ENCODE data around the gene DNASE1.
A peak's percentile ranks its signal among the peaks of the same experiment; 100 is the strongest.
"Not testable (repeated sequence)": the region's sequence is repeated elsewhere in the genome, so short reads cannot be mapped to it uniquely, and the experiment has no call there.

DNASE1 gene

GRCh38 chr16:3642397-3643094 lies 11.9 kb upstream of the DNASE1 start:
- DNase-seq = no peak

DNA sequence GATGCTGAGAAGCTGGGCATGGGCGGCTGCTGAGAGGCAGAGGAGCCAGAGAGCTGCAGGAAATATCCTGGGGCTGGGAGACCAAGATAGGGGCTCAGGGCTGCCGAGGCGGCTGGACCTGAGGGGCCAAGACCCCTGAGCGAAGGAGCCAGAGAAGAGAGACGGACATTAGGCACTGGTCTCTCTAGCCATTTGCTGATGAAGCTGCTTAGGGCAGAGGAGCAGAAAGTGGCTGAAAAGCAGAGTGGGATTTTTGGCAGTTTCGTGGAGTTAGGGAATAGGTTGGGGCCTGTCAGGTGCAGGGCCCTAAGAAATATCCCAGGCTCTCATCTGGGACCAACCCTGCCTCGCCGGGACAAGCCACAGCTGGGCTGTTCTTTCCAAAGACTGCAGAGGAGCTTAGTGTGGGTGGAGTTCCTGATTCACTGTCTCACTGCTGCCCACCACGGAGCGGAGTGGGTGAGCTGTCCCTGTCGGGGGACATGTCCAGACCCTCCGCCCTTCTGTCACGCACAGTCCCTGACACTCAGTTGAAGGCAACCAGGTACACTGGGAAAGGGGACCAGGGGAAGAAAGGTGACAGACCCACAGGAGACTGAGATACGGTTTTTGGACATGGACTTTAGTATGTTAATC lies 11.3 kb upstream of the DNASE1 start:
- DNase-seq = no peak

- no peak for DNase-seq
These were observed 9.4 kb upstream of the DNASE1 start for GRCh38 chr16:3645108-3645503.

GRCh38 chr16:3645504-3646347 lies 8.8 kb upstream of the DNASE1 start:
- DNase-seq = no peak

DNA sequence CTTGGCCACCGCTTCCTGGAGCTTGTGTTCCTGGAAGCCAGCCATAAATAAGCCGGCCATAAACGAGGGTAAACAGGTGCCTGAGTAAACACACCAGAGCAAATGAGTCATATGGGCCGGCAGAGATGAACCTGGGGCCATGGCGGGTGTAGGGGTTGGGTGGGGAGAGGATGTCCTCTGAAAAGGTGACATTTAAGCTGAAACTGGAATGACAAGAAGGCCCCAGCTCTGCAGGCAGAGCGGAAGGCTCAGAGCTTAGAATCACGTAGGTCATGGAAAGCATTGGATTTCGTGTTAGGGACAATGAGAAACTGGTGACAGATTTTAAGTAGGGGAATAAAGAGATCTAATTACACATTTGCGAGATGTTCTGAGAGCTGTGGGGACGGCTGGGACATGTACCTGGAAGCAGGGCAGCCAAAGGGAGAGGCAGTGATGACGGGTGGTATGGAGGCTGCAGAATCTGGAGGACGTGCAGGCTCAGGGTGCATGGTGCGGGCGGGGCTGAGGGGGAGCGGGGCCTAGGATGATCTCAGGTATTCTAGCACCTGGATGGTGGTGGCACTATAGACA lies 8.1 kb upstream of the DNASE1 start:
- DNase-seq = peak; percentile 29

GRCh38 chr16:3650631-3651265 lies 3.7 kb upstream of the DNASE1 start:
- no peak for DNase-seq

- no peak for DNase-seq
These were observed 2.8 kb upstream of the DNASE1 start for GRCh38 chr16:3651461-3652372.

GRCh38 chr16:3652373-3653195 lies 1.9 kb upstream of the DNASE1 start:
- DNase-seq = no peak

DNA sequence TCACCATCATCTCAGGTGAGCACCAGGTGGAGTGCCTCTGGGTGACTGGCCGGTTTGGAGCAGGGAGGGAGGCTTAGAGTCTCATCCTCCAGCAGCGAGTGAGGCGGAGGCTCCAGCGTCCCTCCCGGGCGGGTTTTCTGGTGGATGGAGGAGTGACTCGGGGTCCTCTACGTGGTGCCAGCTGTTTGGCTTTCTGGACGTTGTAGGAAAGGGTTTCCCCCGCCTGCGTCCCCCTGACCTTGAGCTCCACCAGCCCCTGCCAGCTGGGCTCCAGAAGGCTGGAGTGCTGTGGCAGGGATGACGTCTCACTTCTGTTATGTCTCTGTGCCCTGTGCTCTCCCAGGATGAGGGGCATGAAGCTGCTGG lies 522 bp downstream of the DNASE1 start:
- no peak for DNase-seq

DNA sequence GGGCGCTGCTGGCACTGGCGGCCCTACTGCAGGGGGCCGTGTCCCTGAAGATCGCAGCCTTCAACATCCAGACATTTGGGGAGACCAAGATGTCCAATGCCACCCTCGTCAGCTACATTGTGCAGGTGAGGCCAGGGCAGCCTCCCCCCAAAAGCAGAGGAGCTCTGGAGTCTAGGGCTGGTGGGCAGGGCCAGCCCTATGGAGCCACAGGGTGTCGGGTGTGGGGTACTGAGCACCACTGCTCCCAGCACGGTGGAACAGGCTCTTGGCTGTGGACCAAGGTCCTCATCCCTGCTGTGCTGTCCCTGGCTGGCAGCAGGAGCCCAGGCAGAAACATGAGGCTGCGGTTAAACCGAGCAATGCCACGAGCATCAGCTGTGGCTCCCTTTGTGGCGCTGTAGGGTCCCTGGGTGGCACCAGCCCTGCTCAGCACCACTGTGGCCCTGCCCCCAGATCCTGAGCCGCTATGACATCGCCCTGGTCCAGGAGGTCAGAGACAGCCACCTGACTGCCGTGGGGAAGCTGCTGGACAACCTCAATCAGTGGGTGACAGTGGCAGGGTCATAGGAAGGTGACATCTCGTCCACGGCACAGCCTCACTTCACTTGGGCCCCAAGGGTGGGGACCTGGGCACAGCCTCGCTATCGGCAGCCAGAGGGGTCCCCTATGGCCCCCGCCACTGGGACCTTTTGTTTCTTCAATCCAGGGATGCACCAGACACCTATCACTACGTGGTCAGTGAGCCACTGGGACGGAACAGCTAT lies 1.1 kb downstream of the DNASE1 start:
- no peak for DNase-seq

GRCh38 chr16:3656160-3656490 lies 1.6 kb downstream of the DNASE1 start:
- not testable (repeated sequence) for DNase-seq

DNA sequence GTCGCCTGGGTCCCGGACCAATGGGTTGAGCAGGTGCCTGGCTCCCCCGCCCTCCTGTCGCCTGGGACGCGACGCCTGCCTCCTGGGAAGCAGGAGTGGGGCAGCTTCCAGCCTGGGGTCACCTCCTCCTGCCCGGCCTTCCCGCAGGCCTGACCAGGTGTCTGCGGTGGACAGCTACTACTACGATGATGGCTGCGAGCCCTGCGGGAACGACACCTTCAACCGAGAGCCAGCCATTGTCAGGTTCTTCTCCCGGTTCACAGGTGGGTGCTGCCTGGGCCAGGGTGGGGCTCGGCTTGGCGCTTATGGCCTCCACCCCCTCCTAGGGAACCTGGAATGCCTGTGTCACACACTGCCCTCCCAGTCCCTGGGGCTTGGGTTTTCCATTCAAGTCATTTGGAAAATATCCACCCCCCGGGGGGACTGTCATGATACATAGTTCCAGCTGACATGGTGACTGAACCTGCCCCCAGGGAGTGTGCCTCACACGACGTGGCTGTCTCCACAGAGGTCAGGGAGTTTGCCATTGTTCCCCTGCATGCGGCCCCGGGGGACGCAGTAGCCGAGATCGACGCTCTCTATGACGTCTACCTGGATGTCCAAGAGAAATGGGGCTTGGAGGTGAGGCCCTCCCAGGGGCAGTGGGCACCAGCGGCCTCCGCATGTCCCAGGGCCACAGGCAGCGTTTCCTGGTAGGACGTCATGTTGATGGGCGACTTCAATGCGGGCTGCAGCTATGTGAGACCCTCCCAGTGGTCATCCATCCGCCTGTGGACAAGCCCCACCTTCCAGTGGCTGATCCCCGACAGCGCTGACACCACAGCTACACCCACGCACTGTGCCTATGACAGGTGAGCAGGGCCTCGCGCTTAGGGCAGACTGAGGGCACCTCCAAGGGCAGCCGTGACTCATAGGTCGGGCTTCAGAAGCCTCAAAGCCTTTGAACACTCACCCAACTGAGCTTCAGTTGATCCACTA lies 2.3 kb downstream of the DNASE1 start:
- no peak for DNase-seq

- DNase-seq = no peak
These were observed 4.8 kb downstream of the DNASE1 start for GRCh38 chr16:3659251-3659650.

DNA sequence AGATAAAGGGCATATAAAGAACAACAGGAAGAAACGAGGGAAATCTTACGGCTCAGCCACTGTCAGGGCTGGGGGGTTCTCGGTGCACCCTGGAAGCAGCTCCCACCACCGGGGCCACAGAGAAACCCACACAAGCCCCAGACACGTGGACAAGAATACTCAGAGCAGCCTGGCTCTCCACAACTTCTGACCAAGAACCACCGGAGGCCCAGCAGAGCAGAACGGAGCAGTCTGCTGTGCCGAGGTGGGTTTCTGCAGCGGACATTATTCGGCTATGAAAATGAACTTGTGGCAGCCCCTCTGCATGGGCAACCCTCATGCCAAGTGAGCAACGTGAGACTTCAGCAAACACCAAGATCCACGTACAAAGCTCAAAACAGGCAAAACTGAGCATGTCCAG lies 6.8 kb downstream of the DNASE1 start:
- no peak for DNase-seq

- no peak for DNase-seq
These were observed 7.4 kb downstream of the DNASE1 start for GRCh38 chr16:3661922-3662321.

GRCh38 chr16:3662601-3663000 lies 8.1 kb downstream of the DNASE1 start:
- DNase-seq = no peak

- no peak for DNase-seq
These were observed 9.9 kb downstream of the DNASE1 start for GRCh38 chr16:3664187-3664896.

DNA sequence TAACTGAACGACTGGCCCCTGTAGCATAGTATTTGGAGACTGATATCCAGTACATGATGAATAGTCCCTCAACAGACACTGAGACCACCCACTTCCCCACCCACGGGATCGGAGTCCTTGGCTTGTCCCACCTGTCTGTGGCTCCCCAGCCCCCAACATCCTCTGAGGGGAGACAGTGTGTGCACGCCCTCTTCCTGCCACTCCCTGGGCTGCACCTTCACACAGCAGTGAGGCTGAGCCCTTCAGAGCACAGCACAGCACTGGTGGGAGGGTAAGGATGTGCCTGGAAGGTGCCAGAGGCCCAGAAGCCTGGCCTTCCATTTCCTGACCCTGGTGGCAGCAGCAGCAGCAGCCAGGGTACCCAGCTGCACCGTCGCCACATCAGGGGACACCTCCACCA lies 11.0 kb downstream of the DNASE1 start:
- no peak for DNase-seq

- no peak for DNase-seq
These were observed 14.1 kb downstream of the DNASE1 start for GRCh38 chr16:3668626-3669025.
